Measurements from ENCODE around the gene FGA.

GRCh38 chr4:154569028-154569427, 21.5 kb downstream of the FGA start:
- TF ChIP-seq POLR2A (IDR thresholded peaks at IDR 0.05), result no peak
- no peak for TF ChIP-seq CTCF (IDR thresholded peaks at IDR 0.05)
